Measurements from ENCODE around the gene FZR1.
"Not testable (repeated sequence)": the region's sequence is repeated elsewhere in the genome, so short reads cannot be mapped to it uniquely, and the experiment has no call there.

Gene FZR1

GRCh38 chr19:3576696-3577443, 70.8 kb downstream of the FZR1 start:
- no peak for DNase-seq

- DNase-seq, result no peak
These were observed 71.7 kb downstream of the FZR1 start for GRCh38 chr19:3577723-3578344.

GRCh38 chr19:3578390-3578789, 72.3 kb downstream of the FZR1 start:
- DNase-seq, result no peak

GRCh38 chr19:3580156-3580934, 74.2 kb downstream of the FZR1 start:
- DNase-seq, result no peak

GRCh38 chr19:3581792-3582191, 75.7 kb downstream of the FZR1 start:
- DNase-seq, result not testable (repeated sequence)

GRCh38 chr19:3584036-3584802, 78.1 kb downstream of the FZR1 start:
- not testable (repeated sequence) for DNase-seq

GRCh38 chr19:3585301-3586126, 79.4 kb downstream of the FZR1 start, which contains the start of gene GIPC3:
GIPC3 (plus strand) TSS chr19:3585478; CDS start chr19:3585598, 120 bp downstream.
- DNase-seq, result no peak

GRCh38 chr19:3586127-3586626, 80.1 kb downstream of the FZR1 start:
- DNase-seq, result no peak

GRCh38 chr19:3586707-3587346, 80.7 kb downstream of the FZR1 start:
- DNase-seq, result no peak
